C4-2B (cell line): ENCODE results near the gene GABRB1.

Experiments used
- CTCF ChIP-seq: fragments of 450-650 bp; conservative IDR thresholded peaks from 2 replicates; pipeline ENCODE4 v1.5.1; 2017; ENCODE audit warnings: mild to moderate bottlenecking
- ZFX ChIP-seq: fragments of 450-650 bp; IDR thresholded peaks from 2 replicates; pipeline ENCODE4 v1.6.1; 2017

DNA sequence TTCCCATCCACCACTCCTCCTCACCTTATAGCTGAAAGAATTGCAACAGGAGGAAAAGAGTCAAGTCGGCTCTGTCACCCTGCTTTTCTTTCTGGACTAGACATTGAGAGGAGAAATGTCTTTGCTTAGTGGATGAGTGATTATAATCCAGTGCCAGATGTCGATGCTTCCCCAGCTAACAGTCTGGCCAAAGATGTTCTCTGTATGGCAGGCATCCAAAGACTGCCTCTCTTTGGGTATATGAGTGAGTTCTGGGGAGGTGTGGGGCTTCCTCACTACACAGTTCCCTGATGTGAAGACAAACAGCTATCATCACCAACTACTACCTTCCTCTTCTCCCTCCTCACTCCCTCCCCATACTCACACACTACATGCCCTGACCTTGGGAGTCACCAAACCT lies 341.2 kb downstream of the GABRB1 start:
- TF ChIP-seq CTCF, result no peak
- TF ChIP-seq ZFX, result no peak
